Measurements from ENCODE around the gene RGS16. TPM values are rescaled to one million over a fixed set of nuclear protein-coding genes. Genes with fewer than 3 reads are reported as not detected.

RGS16 gene
- total and polyA plus RNA-seq, 9 of the 15 experiments (the other 6 are each of a cell fraction or from before 2014, with no cell fraction given): 0.07 to 0.55 (median 0.36) TPM

- TF ChIP-seq THAP12 (CRISPR knock-in tag; IDR thresholded peaks at IDR 0.05) (no peak), RBM15 (IDR thresholded peaks at IDR 0.05; ENCODE audit: insufficient read depth, low read length) (no peak), GABPA (tag; conservative IDR thresholded peaks at IDR 0.05; ENCODE audit: low read depth) (peak; percentile 66), PHB (CRISPR knock-in tag; IDR thresholded peaks at IDR 0.05) (0 out of 2 replicates have a peak, but pooled peaks have one; percentile 42), ATF4 (CRISPR knock-in tag; IDR thresholded peaks at IDR 0.05) (peak; percentile 96), PHB2 (IDR thresholded peaks at IDR 0.05; ENCODE audit: low read depth) (no peak), MCM7 (IDR thresholded peaks at IDR 0.05) (no peak), NCOA4 (IDR thresholded peaks at IDR 0.05; ENCODE audit: partially characterized antibody) (no peak), SMAD4 (CRISPR knock-in tag; conservative IDR thresholded peaks at IDR 0.05) (peak; percentile 25; the same call in 1 of the 2 replicates), ZNF589 (CRISPR knock-in tag; IDR thresholded peaks at IDR 0.05; ENCODE audit: low read depth) (peak; percentile 74; the same call in 1 of the 2 replicates), ZKSCAN8 (CRISPR knock-in tag; IDR thresholded peaks at IDR 0.05) (0 out of 2 replicates have a peak, but pooled peaks have one; percentile 4), ATF3 (IDR thresholded peaks at IDR 0.05) (peak; percentile 81), ATF3 (CRISPR knock-in tag; conservative IDR thresholded peaks at IDR 0.05) (no peak), TRIM24 (IDR thresholded peaks at IDR 0.05) (peak; percentile 43 to 60; a peak in 2 of 4 replicates), CXXC5 (CRISPR knock-in tag; IDR thresholded peaks at IDR 0.05) (peak; percentile 43), ZNF586 (CRISPR knock-in tag; conservative IDR thresholded peaks at IDR 0.05) (0 out of 2 replicates have a peak, but pooled peaks have one; percentile 55), RNF2 (IDR thresholded peaks at IDR 0.05) (peak; percentile 55; the same call in 1 of the 2 replicates), JUND (IDR thresholded peaks at IDR 0.05; ENCODE audit: borderline replicate concordance, low read depth, low read length) (peak; percentile 45; the same call in 1 of the 2 replicates), JUND (tag; IDR thresholded peaks at IDR 0.05; ENCODE audit: borderline replicate concordance, low read depth, low read length) (no peak)
- TF ChIP-seq, protein P1, sequence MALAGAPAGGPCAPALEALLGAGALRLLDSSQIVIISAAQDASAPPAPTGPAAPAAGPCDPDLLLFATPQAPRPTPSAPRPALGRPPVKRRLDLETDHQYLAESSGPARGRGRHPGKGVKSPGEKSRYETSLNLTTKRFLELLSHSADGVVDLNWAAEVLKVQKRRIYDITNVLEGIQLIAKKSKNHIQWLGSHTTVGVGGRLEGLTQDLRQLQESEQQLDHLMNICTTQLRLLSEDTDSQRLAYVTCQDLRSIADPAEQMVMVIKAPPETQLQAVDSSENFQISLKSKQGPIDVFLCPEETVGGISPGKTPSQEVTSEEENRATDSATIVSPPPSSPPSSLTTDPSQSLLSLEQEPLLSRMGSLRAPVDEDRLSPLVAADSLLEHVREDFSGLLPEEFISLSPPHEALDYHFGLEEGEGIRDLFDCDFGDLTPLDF (CRISPR knock-in tag; IDR thresholded peaks at IDR 0.05): no peak
- TF ChIP-seq, protein P2, sequence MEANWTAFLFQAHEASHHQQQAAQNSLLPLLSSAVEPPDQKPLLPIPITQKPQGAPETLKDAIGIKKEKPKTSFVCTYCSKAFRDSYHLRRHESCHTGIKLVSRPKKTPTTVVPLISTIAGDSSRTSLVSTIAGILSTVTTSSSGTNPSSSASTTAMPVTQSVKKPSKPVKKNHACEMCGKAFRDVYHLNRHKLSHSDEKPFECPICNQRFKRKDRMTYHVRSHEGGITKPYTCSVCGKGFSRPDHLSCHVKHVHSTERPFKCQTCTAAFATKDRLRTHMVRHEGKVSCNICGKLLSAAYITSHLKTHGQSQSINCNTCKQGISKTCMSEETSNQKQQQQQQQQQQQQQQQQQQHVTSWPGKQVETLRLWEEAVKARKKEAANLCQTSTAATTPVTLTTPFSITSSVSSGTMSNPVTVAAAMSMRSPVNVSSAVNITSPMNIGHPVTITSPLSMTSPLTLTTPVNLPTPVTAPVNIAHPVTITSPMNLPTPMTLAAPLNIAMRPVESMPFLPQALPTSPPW (CRISPR knock-in tag; IDR thresholded peaks at IDR 0.05): 0 out of 2 replicates have a peak, but pooled peaks have one; percentile 24
Observed at GRCh38 chr1:182616130-182617013, 12.2 kb upstream of the RGS16 start (continued).

Measured in K562 (cell line).